GM15510 (cell line): ENCODE measurements around the gene SPPL3.

Experiments used
- POLR2A ChIP-seq: IDR thresholded peaks from 3 replicates; pipeline ENCODE4 v1.6.1; 2011; ENCODE audit warnings: borderline replicate concordance; ENCODE audit not compliant: insufficient read length; ENCODE audit errors: extremely low read depth

SPPL3 gene

GRCh38 chr12:120887253-120888043 is 16.7 kb downstream of the SPPL3 start:
- no peak for TF ChIP-seq POLR2A

- no peak for TF ChIP-seq POLR2A
Observed at GRCh38 chr12:120886199-120887018, 17.7 kb downstream of the SPPL3 start.

- TF ChIP-seq POLR2A: no peak
Observed at GRCh38 chr12:120885521-120885920, 18.6 kb downstream of the SPPL3 start.

GRCh38 chr12:120884644-120885043 is 19.5 kb downstream of the SPPL3 start:
- no peak for TF ChIP-seq POLR2A

DNA sequence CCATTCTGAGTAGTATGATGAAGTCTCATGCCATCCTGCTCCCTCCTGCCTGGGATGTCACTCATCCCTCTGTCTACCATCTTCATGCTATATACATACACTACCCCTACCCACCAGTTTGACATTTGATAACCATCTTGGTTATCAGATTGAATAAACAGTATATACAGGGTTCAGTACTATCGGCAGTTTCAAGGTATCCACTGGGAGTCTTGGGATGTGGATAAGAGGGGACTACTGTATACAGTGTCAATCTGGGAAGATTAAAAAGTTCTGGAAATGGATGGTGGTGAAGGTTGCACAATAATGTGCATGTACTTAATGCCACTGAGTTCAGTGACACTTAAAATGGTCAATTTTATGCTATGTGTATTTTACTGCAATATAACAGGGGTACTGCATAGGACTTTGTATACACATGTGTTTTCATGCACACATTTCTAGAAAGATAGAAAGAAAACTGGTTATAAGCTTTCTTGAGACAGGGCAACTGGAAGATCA is 22.1 kb downstream of the SPPL3 start:
- TF ChIP-seq POLR2A: no peak

DNA sequence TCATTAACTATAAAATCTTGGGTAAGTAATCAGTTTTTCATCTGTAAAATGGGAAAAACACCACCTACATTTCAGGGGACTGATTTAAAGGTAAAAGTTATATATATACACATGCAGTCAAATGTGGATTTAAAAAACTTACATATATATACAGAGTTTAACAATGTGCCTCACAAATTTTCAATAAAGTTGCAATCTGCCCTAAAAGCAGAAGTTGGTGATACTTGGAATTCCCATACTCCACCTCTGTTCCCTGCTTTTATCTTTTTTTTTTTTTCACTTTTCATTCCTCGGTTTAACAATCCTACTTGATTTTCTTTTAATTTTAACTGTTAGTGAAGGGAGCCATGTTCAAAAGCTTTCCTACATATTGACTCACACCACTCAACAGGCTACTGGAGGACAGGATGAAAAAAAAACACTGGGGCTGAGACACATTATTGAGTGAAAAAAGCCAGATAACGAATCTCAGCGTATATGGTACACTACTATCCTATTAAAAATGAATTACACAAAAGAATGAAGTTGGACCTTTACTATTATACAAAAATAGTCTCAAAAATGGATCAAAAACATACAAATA is 24.3 kb downstream of the SPPL3 start:
- TF ChIP-seq POLR2A: no peak

GRCh38 chr12:120879102-120879501 is 25.1 kb downstream of the SPPL3 start:
- no peak for TF ChIP-seq POLR2A

GRCh38 chr12:120874547-120875245 is 29.5 kb downstream of the SPPL3 start:
- no peak for TF ChIP-seq POLR2A

GRCh38 chr12:120873226-120873625 is 30.9 kb downstream of the SPPL3 start:
- no peak for TF ChIP-seq POLR2A

DNA sequence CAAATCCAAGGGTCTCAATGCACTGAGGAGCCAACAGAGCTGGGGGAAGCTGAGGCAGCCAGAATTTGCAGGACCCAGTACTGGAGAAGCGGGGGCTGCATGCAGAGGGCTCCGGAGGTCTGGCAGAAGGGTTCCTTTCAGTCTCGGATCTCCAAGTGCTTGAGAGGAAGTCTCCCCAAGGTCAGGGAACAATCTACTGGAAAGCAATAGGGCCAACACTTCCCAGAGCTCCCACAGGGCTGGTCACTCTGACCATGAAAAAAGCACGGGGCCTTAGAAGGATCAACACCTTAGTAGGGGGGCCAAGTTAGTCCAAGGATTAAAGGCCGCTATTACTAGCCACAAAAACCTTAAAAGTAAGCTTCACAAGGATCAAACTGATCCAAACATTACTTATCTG is 31.7 kb downstream of the SPPL3 start:
- no peak for TF ChIP-seq POLR2A

- TF ChIP-seq POLR2A: no peak
Observed at GRCh38 chr12:120870415-120870814, 33.7 kb downstream of the SPPL3 start.

GRCh38 chr12:120869376-120869775 is 34.8 kb downstream of the SPPL3 start:
- no peak for TF ChIP-seq POLR2A

- TF ChIP-seq POLR2A: no peak
Observed at GRCh38 chr12:120866108-120866507, 38.0 kb downstream of the SPPL3 start.

GRCh38 chr12:120865098-120865497 is 39.1 kb downstream of the SPPL3 start:
- TF ChIP-seq POLR2A: no peak

- no peak for TF ChIP-seq POLR2A
Observed at GRCh38 chr12:120862664-120863063, 41.5 kb downstream of the SPPL3 start.
